GM19023 (cell line): ENCODE results near the gene FGD6.
"Not testable (repeated sequence)": the region's sequence is repeated elsewhere in the genome, so short reads cannot be mapped to it uniquely, and the experiment has no call there.

ENCODE experiments used
- ATAC-seq: cut with Tn5 transposase; IDR thresholded peaks from one replicate; pipeline ENCODE4 v1.9.1; 2021; ENCODE audit warnings: mild to moderate bottlenecking, moderate library complexity; ENCODE audit not compliant: unreplicated experiment

The FGD6 gene

GRCh38 chr12:95131589-95132340 is 85.5 kb downstream of the FGD6 start:
- ATAC-seq, result no peak

GRCh38 chr12:95130096-95130495 is 87.2 kb downstream of the FGD6 start:
- ATAC-seq, result no peak

GRCh38 chr12:95129115-95129514 is 88.2 kb downstream of the FGD6 start:
- ATAC-seq, result no peak

- no peak for ATAC-seq
These were observed 90.5 kb downstream of the FGD6 start for GRCh38 chr12:95126736-95127135.

- no peak for ATAC-seq
These were observed 91.2 kb downstream of the FGD6 start for GRCh38 chr12:95126076-95126475.

- no peak for ATAC-seq
These were observed 93.2 kb downstream of the FGD6 start for GRCh38 chr12:95124106-95124505.

GRCh38 chr12:95118788-95119179 is 98.5 kb downstream of the FGD6 start:
- no peak for ATAC-seq

GRCh38 chr12:95118138-95118787 is 99.0 kb downstream of the FGD6 start:
- no peak for ATAC-seq

GRCh38 chr12:95117178-95117599 is 100.1 kb downstream of the FGD6 start:
- peak; percentile 67 for ATAC-seq

- ATAC-seq, result peak; percentile 56
These were observed 100.5 kb downstream of the FGD6 start for GRCh38 chr12:95116773-95117172.

- no peak for ATAC-seq
These were observed 100.9 kb downstream of the FGD6 start for GRCh38 chr12:95116341-95116740.

- ATAC-seq, result no peak
These were observed 101.6 kb downstream of the FGD6 start for GRCh38 chr12:95115641-95116040.

GRCh38 chr12:95114766-95115405 is 102.4 kb downstream of the FGD6 start:
- no peak for ATAC-seq

- no peak for ATAC-seq
These were observed 109.9 kb downstream of the FGD6 start for GRCh38 chr12:95107362-95107761.

GRCh38 chr12:95105540-95105939 is 111.7 kb downstream of the FGD6 start:
- no peak for ATAC-seq

- ATAC-seq, result no peak
These were observed 112.3 kb downstream of the FGD6 start for GRCh38 chr12:95104919-95105452.

- ATAC-seq, result peak; percentile 96
These were observed 114.2 kb downstream of the FGD6 start for GRCh38 chr12:95102916-95103671.

GRCh38 chr12:95101957-95102356 is 115.3 kb downstream of the FGD6 start:
- ATAC-seq, result not testable (repeated sequence)

- ATAC-seq, result no peak
These were observed 116.7 kb downstream of the FGD6 start for GRCh38 chr12:95100264-95101190.

- ATAC-seq, result no peak
These were observed 117.9 kb downstream of the FGD6 start for GRCh38 chr12:95099270-95099790.
